ENCODE data around the gene KMT5C.

The KMT5C gene

GRCh38 chr19:55339105-55339888 lies at the start of gene KMT5C:
TSS of gene KMT5C (plus strand) at chr19:55339876. CDS start at chr19:55341937, 2,061 bp downstream.
- DNase-seq (ENCODE audit: low read depth): peak; percentile 100

- DNase-seq (ENCODE audit: low read depth): no peak
Observed at GRCh38 chr19:55297267-55297666, 42.4 kb upstream of the KMT5C start.

- no peak for DNase-seq (ENCODE audit: low read depth)
Observed at GRCh38 chr19:55299991-55300390, 39.7 kb upstream of the KMT5C start.

GRCh38 chr19:55300886-55301458 lies 38.7 kb upstream of the KMT5C start:
- DNase-seq (ENCODE audit: low read depth): no peak

GRCh38 chr19:55301459-55302317 lies 38.0 kb upstream of the KMT5C start:
- DNase-seq (ENCODE audit: low read depth): peak; percentile 36

- DNase-seq (ENCODE audit: low read depth): no peak
Observed at GRCh38 chr19:55302318-55302703, 37.4 kb upstream of the KMT5C start.

- DNase-seq (ENCODE audit: low read depth): no peak
Observed at GRCh38 chr19:55303477-55303876, 36.2 kb upstream of the KMT5C start.

- no peak for DNase-seq (ENCODE audit: low read depth)
Observed at GRCh38 chr19:55304279-55304978, 35.2 kb upstream of the KMT5C start.

- no peak for DNase-seq (ENCODE audit: low read depth)
Observed at GRCh38 chr19:55304980-55305379, 34.7 kb upstream of the KMT5C start.

GRCh38 chr19:55305491-55305890 lies 34.2 kb upstream of the KMT5C start:
- no peak for DNase-seq (ENCODE audit: low read depth)

GRCh38 chr19:55305983-55306562 lies 33.6 kb upstream of the KMT5C start:
- no peak for DNase-seq (ENCODE audit: low read depth)

GRCh38 chr19:55306712-55307111 lies 33.0 kb upstream of the KMT5C start:
- no peak for DNase-seq (ENCODE audit: low read depth)

GRCh38 chr19:55308281-55308680 lies 31.4 kb upstream of the KMT5C start:
- no peak for DNase-seq (ENCODE audit: low read depth)

- DNase-seq (ENCODE audit: low read depth): no peak
Observed at GRCh38 chr19:55309448-55309847, 30.2 kb upstream of the KMT5C start.

- no peak for DNase-seq (ENCODE audit: low read depth)
Observed at GRCh38 chr19:55310498-55310897, 29.2 kb upstream of the KMT5C start.

- no peak for DNase-seq (ENCODE audit: low read depth)
Observed at GRCh38 chr19:55311397-55311796, 28.3 kb upstream of the KMT5C start.

- DNase-seq (ENCODE audit: low read depth): no peak
Observed at GRCh38 chr19:55311797-55312196, 27.9 kb upstream of the KMT5C start.

GRCh38 chr19:55312621-55313512 lies 26.8 kb upstream of the KMT5C start:
- no peak for DNase-seq (ENCODE audit: low read depth)

GRCh38 chr19:55314396-55314795 lies 25.3 kb upstream of the KMT5C start:
- no peak for DNase-seq (ENCODE audit: low read depth)

GRCh38 chr19:55315956-55316525 lies 23.6 kb upstream of the KMT5C start:
- no peak for DNase-seq (ENCODE audit: low read depth)

Measured in GM04504 (cell line).